Measurements from ENCODE around the gene DCDC1. TPM values are rescaled to one million over a fixed set of nuclear protein-coding genes. Genes with fewer than 3 reads are reported as not detected.
"Not testable (repeated sequence)": the region's sequence is repeated elsewhere in the genome, so short reads cannot be mapped to it uniquely, and the experiment has no call there.

DCDC1 gene
- polyA plus RNA-seq, 2 donors, result 0.02 TPM; not detected in 1

DNA sequence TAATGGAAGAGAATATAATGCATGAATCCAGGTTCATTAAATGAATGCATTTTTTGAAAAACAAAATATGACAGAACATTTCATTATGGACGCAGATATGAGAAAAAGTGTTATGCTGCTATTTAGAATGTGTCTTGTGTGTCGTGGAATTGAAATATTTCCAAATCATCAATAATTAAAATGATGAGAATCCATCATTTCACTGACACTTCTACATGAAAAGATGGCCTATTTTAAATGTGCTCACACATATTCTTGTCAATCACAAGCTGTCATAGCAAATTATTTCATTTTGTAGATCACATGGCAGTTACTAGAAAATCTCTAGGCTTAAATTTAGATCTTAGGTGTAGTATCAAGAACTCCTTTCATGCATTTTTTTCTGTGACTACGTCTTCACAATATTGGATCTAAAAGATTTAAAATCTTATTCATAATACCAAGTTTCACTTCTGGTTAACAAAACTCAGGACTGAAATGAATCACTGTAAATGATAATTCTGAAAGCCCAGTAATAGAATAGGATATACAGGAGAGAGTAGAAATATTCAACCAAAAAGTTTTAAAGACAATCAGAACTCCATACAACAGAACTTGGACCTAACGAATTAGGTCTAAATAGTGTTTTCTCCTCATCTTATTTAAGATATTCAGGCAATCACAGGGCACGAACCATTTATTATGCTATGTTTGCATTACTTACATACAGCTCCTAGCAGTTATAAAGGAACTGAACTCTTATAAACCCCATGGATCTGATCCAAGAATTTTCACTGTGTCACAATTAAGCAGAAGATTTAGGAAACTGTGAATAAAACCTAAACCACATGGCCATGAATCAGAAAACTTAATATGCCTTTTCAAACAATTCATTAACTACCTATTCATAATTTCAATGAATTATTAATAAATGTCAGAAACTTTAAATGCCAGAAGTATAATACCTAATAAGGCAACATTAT lies 67.7 kb downstream of the DCDC1 start:
- no peak overlapping the region for H3K27ac ChIP-seq (ENCODE audit: low read depth in 2 of 2, low read length in 1 of 2)
- WGBS, 2 donors, result 57 to 65% methylated on average over 5 of the region's 5 CpGs
- H3K36me3 ChIP-seq (ENCODE audit: control insufficient read depth in 2 of 2, insufficient read depth in 2 of 2, low read length in 1 of 2), result no peaks in the 10 kb centered on the region
- no peak overlapping the region for H3K4me3 ChIP-seq (ENCODE audit: low read depth in 1 of 2, low read length in 2 of 2)
- no peaks in the 10 kb centered on the region for H3K4me1 ChIP-seq (ENCODE audit: control insufficient read depth in 2 of 2, insufficient read depth in 2 of 2, low read length in 1 of 2)
- H3K9me3 ChIP-seq (ENCODE audit: control insufficient read depth in 2 of 2, insufficient read depth in 1 of 2, low read depth in 1 of 2, low read length in 1 of 2), result no peaks in the 10 kb centered on the region
- no peaks in the 10 kb centered on the region for H3K27me3 ChIP-seq (ENCODE audit: control insufficient read depth in 1 of 2, insufficient read depth in 2 of 2, low read length in 2 of 2)

DNA sequence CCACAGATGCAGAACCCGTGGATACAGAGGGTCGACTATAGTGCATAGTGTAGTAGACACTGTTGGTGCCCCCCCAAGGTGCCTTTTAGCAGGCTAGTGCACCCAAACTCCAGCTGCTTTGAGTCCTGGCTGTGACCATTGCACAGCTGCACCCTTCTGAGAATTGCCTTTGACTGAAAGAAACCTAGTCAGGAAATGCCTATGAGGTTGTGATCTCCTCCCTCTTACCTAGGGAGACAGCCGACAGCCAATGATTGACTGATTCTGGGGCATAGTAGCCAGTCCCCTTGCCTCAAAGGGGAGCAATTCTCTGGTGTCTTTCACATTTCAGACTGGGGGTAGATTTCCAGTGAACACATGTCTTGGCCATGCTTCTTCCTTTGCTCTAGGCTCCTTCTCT lies 74.2 kb downstream of the DCDC1 start:
- H3K27me3 ChIP-seq (ENCODE audit: control insufficient read depth in 1 of 2, insufficient read depth in 2 of 2, low read length in 2 of 2), result no peaks in the 10 kb centered on the region
- H3K36me3 ChIP-seq (ENCODE audit: control insufficient read depth in 2 of 2, insufficient read depth in 2 of 2, low read length in 1 of 2), result no peaks in the 10 kb centered on the region
- no peak overlapping the region for H3K27ac ChIP-seq (ENCODE audit: low read depth in 2 of 2, low read length in 1 of 2)
- H3K9me3 ChIP-seq (ENCODE audit: control insufficient read depth in 2 of 2, insufficient read depth in 1 of 2, low read depth in 1 of 2, low read length in 1 of 2), result no peaks in the 10 kb centered on the region
- no peak overlapping the region for H3K4me3 ChIP-seq (ENCODE audit: low read depth in 1 of 2, low read length in 2 of 2)
- WGBS, 2 donors, result 81 to 82% methylated on average over 3 of the region's 3 CpGs
- no peaks in the 10 kb centered on the region for H3K4me1 ChIP-seq (ENCODE audit: control insufficient read depth in 2 of 2, insufficient read depth in 2 of 2, low read length in 1 of 2)

GRCh38 chr11:31273527-31273926 lies 96.0 kb downstream of the DCDC1 start:
- WGBS, 2 donors, result 89 to 94% methylated on average over 3 of the region's 3 CpGs
- not testable (repeated sequence) for H3K9me3 ChIP-seq (ENCODE audit: control insufficient read depth in 2 of 2, insufficient read depth in 1 of 2, low read depth in 1 of 2, low read length in 1 of 2); H3K4me1 ChIP-seq (ENCODE audit: control insufficient read depth in 2 of 2, insufficient read depth in 2 of 2, low read length in 1 of 2); H3K27me3 ChIP-seq (ENCODE audit: control insufficient read depth in 1 of 2, insufficient read depth in 2 of 2, low read length in 2 of 2); H3K27ac ChIP-seq (ENCODE audit: low read depth in 2 of 2, low read length in 1 of 2); H3K36me3 ChIP-seq (ENCODE audit: control insufficient read depth in 2 of 2, insufficient read depth in 2 of 2, low read length in 1 of 2); H3K4me3 ChIP-seq (ENCODE audit: low read depth in 1 of 2, low read length in 2 of 2)

- Histone ChIP-seq H3K36me3 (ENCODE audit: control insufficient read depth in 2 of 2, insufficient read depth in 2 of 2, low read length in 1 of 2) (no peaks in the 10 kb centered on the region), H3K27me3 (ENCODE audit: control insufficient read depth in 1 of 2, insufficient read depth in 2 of 2, low read length in 2 of 2) (no peaks in the 10 kb centered on the region), H3K9me3 (ENCODE audit: control insufficient read depth in 2 of 2, insufficient read depth in 1 of 2, low read depth in 1 of 2, low read length in 1 of 2) (peaks cover 0 to 2% of the 10 kb centered on the region in 2 donors), H3K4me3 (ENCODE audit: low read depth in 1 of 2, low read length in 2 of 2) (no peak overlapping the region), H3K4me1 (ENCODE audit: control insufficient read depth in 2 of 2, insufficient read depth in 2 of 2, low read length in 1 of 2) (no peaks in the 10 kb centered on the region), H3K27ac (ENCODE audit: low read depth in 2 of 2, low read length in 1 of 2) (no peak overlapping the region)
These were observed 101.8 kb downstream of the DCDC1 start for GRCh38 chr11:31267720-31268119.

DNA sequence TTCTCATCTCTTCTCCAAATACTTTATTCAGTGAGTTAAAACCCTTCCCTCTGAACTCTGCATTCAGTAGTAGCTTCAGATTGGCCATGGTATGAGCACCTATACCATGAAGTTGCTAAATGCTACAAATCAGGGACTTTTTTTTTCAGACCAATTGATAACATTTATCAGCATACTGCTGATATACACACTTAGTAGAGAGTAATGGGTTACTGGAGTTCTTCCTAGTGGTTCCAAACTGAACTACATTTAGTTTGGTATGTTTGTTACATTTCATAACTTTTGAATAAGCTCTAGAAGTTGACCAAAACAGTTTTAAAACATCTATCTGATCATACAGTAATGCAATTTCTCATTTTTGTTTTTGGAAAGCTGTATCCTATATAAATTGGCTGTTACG lies 104.7 kb downstream of the DCDC1 start:
- no peak overlapping the region for H3K4me3 ChIP-seq (ENCODE audit: low read depth in 1 of 2, low read length in 2 of 2)
- no peaks in the 10 kb centered on the region for H3K4me1 ChIP-seq (ENCODE audit: control insufficient read depth in 2 of 2, insufficient read depth in 2 of 2, low read length in 1 of 2)
- no peaks in the 10 kb centered on the region for H3K36me3 ChIP-seq (ENCODE audit: control insufficient read depth in 2 of 2, insufficient read depth in 2 of 2, low read length in 1 of 2)
- H3K9me3 ChIP-seq (ENCODE audit: control insufficient read depth in 2 of 2, insufficient read depth in 1 of 2, low read depth in 1 of 2, low read length in 1 of 2), result no peaks in the 10 kb centered on the region
- no peak overlapping the region for H3K27ac ChIP-seq (ENCODE audit: low read depth in 2 of 2, low read length in 1 of 2)
- 86 to 88% methylated on average over 1 of the region's 1 CpG for WGBS, 2 donors
- H3K27me3 ChIP-seq (ENCODE audit: control insufficient read depth in 1 of 2, insufficient read depth in 2 of 2, low read length in 2 of 2), result no peaks in the 10 kb centered on the region

DNA sequence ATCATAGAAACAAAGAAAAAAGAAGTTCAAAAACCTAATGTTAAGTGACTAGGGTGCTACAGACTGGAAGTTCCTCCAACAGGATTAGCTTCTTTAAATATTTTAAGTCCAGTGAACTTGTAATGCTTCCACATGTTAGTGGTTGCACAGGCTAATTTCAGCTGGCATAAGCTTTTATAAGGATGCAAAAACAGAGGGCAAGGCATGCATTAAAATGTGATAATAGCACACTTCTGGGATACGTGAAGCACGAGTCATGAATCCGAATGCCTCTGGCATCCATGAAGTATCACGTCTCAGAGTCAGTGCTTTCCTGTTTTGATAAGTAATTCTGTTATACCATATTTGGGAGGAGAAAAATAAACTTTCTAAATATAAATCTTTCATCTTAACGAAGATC lies 106.8 kb downstream of the DCDC1 start:
- no peaks in the 10 kb centered on the region for H3K27me3 ChIP-seq (ENCODE audit: control insufficient read depth in 1 of 2, insufficient read depth in 2 of 2, low read length in 2 of 2)
- no peak overlapping the region for H3K27ac ChIP-seq (ENCODE audit: low read depth in 2 of 2, low read length in 1 of 2)
- no peak overlapping the region for H3K4me3 ChIP-seq (ENCODE audit: low read depth in 1 of 2, low read length in 2 of 2)
- 32 to 59% methylated on average over 5 of the region's 5 CpGs for WGBS, 2 donors
- H3K9me3 ChIP-seq (ENCODE audit: control insufficient read depth in 2 of 2, insufficient read depth in 1 of 2, low read depth in 1 of 2, low read length in 1 of 2), result no peaks in the 10 kb centered on the region
- H3K4me1 ChIP-seq (ENCODE audit: control insufficient read depth in 2 of 2, insufficient read depth in 2 of 2, low read length in 1 of 2), result no peaks in the 10 kb centered on the region
- no peaks in the 10 kb centered on the region for H3K36me3 ChIP-seq (ENCODE audit: control insufficient read depth in 2 of 2, insufficient read depth in 2 of 2, low read length in 1 of 2)

DNA sequence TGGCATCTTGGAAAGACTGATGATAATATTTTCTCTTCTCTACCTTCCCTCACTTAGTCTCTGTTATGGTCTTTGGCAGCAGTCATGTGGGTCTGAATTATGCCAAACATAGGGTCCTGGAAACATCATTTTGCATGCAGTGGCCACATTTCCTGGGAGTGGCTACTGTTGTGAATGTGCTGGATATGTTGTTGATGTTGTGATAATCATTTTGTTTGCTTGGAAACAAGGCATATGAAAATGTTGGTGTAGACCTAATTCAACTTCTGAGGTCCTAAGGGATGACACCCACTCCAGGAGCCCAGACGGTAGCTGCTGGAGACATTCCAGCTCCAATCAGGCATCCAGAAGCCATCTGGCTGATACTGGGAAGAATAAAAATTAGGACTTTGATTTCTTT lies 109.7 kb downstream of the DCDC1 start:
- no peaks in the 10 kb centered on the region for H3K4me1 ChIP-seq (ENCODE audit: control insufficient read depth in 2 of 2, insufficient read depth in 2 of 2, low read length in 1 of 2)
- 67 to 70% methylated on average over 1 of the region's 1 CpG for WGBS, 2 donors
- H3K9me3 ChIP-seq (ENCODE audit: control insufficient read depth in 2 of 2, insufficient read depth in 1 of 2, low read depth in 1 of 2, low read length in 1 of 2), result no peaks in the 10 kb centered on the region
- H3K4me3 ChIP-seq (ENCODE audit: low read depth in 1 of 2, low read length in 2 of 2), result no peak overlapping the region
- H3K27me3 ChIP-seq (ENCODE audit: control insufficient read depth in 1 of 2, insufficient read depth in 2 of 2, low read length in 2 of 2), result no peaks in the 10 kb centered on the region
- H3K27ac ChIP-seq (ENCODE audit: low read depth in 2 of 2, low read length in 1 of 2), result no peak overlapping the region
- H3K36me3 ChIP-seq (ENCODE audit: control insufficient read depth in 2 of 2, insufficient read depth in 2 of 2, low read length in 1 of 2), result no peaks in the 10 kb centered on the region

DNA sequence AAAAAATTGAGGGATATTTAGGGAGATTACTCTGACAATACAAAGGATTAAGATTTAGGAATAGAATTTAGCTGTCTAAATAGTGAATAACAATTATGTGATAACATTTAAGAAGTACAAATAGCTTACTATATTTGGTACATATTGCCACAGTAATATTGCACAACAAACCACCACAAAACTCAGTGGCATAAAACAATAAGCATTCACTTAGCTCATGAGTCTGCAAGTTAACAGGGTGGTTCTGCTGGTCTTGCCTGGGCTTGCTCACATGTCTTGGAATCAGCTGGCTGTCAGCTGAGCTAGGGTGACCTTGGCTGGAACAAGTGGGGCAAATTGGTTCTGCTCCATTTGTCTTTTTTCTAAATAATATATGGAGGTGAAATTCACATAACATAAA lies 115.1 kb downstream of the DCDC1 start:
- no peaks in the 10 kb centered on the region for H3K36me3 ChIP-seq (ENCODE audit: control insufficient read depth in 2 of 2, insufficient read depth in 2 of 2, low read length in 1 of 2)
- no peak overlapping the region for H3K4me3 ChIP-seq (ENCODE audit: low read depth in 1 of 2, low read length in 2 of 2)
- H3K9me3 ChIP-seq (ENCODE audit: control insufficient read depth in 2 of 2, insufficient read depth in 1 of 2, low read depth in 1 of 2, low read length in 1 of 2), result no peaks in the 10 kb centered on the region
- no peaks in the 10 kb centered on the region for H3K4me1 ChIP-seq (ENCODE audit: control insufficient read depth in 2 of 2, insufficient read depth in 2 of 2, low read length in 1 of 2)
- no peak overlapping the region for H3K27ac ChIP-seq (ENCODE audit: low read depth in 2 of 2, low read length in 1 of 2)
- no peaks in the 10 kb centered on the region for H3K27me3 ChIP-seq (ENCODE audit: control insufficient read depth in 1 of 2, insufficient read depth in 2 of 2, low read length in 2 of 2)

DNA sequence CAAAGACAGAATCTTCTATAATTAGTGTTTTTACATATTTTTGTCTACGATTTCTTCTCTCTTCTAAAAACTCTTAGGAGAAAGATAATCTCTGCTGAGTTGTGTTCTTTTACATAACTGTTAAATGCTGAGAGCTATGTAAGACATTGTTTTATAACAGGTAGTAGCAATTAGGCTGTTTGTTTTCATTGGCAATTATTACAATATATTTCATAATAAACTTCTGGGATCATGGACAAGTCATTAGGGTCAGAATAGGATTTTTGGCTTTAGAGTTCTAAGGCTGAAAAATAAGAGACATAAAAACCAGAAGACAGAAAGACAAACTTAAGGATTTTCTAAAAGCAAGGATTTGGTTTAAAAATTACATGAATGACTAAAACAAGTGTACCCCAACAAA lies 120.8 kb downstream of the DCDC1 start:
- no peaks in the 10 kb centered on the region for H3K4me1 ChIP-seq (ENCODE audit: control insufficient read depth in 2 of 2, insufficient read depth in 2 of 2, low read length in 1 of 2)
- no peak overlapping the region for H3K27ac ChIP-seq (ENCODE audit: low read depth in 2 of 2, low read length in 1 of 2)
- no peaks in the 10 kb centered on the region for H3K36me3 ChIP-seq (ENCODE audit: control insufficient read depth in 2 of 2, insufficient read depth in 2 of 2, low read length in 1 of 2)
- H3K4me3 ChIP-seq (ENCODE audit: low read depth in 1 of 2, low read length in 2 of 2), result no peak overlapping the region
- no peaks in the 10 kb centered on the region for H3K9me3 ChIP-seq (ENCODE audit: control insufficient read depth in 2 of 2, insufficient read depth in 1 of 2, low read depth in 1 of 2, low read length in 1 of 2)
- H3K27me3 ChIP-seq (ENCODE audit: control insufficient read depth in 1 of 2, insufficient read depth in 2 of 2, low read length in 2 of 2), result no peaks in the 10 kb centered on the region
- WGBS, 2 donors, result 64 to 78% methylated on average over 1 of the region's 1 CpG

DNA sequence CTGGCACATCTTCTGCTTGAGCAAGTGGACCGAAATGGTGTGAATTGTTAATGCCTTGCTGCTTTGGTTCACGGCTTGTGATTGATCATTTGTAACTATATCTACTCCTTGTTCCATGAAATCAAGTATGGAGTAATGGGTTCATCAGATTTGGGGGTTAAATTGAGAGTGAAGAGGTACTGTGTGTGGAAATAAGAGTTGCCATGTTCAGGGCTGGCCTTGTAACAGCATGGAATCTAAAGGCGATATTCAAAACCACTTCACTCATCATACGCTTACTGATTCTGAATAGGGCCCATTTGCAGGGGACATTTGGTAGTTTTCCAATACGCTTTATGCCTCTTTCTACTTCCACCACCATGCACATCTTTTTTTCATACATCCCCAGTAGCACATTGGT lies 122.2 kb downstream of the DCDC1 start:
- H3K9me3 ChIP-seq (ENCODE audit: control insufficient read depth in 2 of 2, insufficient read depth in 1 of 2, low read depth in 1 of 2, low read length in 1 of 2), result no peaks in the 10 kb centered on the region
- no peak overlapping the region for H3K4me3 ChIP-seq (ENCODE audit: low read depth in 1 of 2, low read length in 2 of 2)
- no peaks in the 10 kb centered on the region for H3K27me3 ChIP-seq (ENCODE audit: control insufficient read depth in 1 of 2, insufficient read depth in 2 of 2, low read length in 2 of 2)
- H3K36me3 ChIP-seq (ENCODE audit: control insufficient read depth in 2 of 2, insufficient read depth in 2 of 2, low read length in 1 of 2), result no peaks in the 10 kb centered on the region
- H3K27ac ChIP-seq (ENCODE audit: low read depth in 2 of 2, low read length in 1 of 2), result no peak overlapping the region
- WGBS, 2 donors, result 89 to 93% methylated on average over 5 of the region's 5 CpGs
- H3K4me1 ChIP-seq (ENCODE audit: control insufficient read depth in 2 of 2, insufficient read depth in 2 of 2, low read length in 1 of 2), result no peaks in the 10 kb centered on the region
